OCI-LY1 (cell line): ENCODE results near the gene SPRED2.

Experiments used
- EZH2 ChIP-seq: fragments of 200-600 bp; sonication (generic), shearing (Covaris generic); IDR thresholded peaks from 2 replicates; pipeline ENCODE4 v1.8.0; 2017; ENCODE audit warnings: borderline replicate concordance, mixed run types, mild to moderate bottlenecking, antibody characterized with exemption, low read length, moderate library complexity, mixed read lengths
- TF ChIP-seq, protein P1 (sequence below): fragments of 200-600 bp; sonication (generic), shearing (Covaris generic); IDR thresholded peaks from 2 replicates; pipeline ENCODE4 v1.5.1; 2017; ENCODE audit warnings: mild to moderate bottlenecking, antibody characterized with exemption, low read length, moderate library complexity, mixed read lengths

DNA sequence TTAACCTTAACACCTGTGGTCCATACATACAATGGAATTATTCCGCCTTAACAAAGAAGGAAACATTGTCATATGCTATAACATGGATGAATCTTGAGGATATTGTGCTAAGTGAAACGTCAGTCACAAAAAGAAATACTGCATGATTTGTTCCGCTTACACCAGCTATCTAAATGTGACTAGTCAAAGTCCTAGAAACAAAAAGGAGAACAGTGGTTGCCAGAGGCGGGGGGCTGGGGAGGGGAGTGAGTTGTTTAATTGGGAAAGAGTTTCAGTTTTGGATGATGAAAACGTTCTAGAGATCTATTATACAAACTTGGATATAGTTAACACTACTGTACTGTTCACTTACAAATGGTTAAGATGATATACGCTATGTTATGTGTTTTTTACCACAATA is 72.0 kb downstream of the SPRED2 start:
- TF ChIP-seq, protein P1, sequence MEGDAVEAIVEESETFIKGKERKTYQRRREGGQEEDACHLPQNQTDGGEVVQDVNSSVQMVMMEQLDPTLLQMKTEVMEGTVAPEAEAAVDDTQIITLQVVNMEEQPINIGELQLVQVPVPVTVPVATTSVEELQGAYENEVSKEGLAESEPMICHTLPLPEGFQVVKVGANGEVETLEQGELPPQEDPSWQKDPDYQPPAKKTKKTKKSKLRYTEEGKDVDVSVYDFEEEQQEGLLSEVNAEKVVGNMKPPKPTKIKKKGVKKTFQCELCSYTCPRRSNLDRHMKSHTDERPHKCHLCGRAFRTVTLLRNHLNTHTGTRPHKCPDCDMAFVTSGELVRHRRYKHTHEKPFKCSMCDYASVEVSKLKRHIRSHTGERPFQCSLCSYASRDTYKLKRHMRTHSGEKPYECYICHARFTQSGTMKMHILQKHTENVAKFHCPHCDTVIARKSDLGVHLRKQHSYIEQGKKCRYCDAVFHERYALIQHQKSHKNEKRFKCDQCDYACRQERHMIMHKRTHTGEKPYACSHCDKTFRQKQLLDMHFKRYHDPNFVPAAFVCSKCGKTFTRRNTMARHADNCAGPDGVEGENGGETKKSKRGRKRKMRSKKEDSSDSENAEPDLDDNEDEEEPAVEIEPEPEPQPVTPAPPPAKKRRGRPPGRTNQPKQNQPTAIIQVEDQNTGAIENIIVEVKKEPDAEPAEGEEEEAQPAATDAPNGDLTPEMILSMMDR = no peak
- TF ChIP-seq EZH2 = no peak
